GM19463 (cell line): ENCODE measurements around the gene PGP.
"Not testable (repeated sequence)": the region's sequence is repeated elsewhere in the genome, so short reads cannot be mapped to it uniquely, and the experiment has no call there.

Experiments
- ATAC-seq: cut with Tn5 transposase; IDR thresholded peaks from one replicate; pipeline ENCODE4 v1.9.1; 2021; ENCODE audit warnings: mild to moderate bottlenecking, moderate library complexity; ENCODE audit not compliant: unreplicated experiment

The PGP gene

GRCh38 chr16:2214719-2214968 is at the start of gene PGP:
Gene PGP (minus strand): TSS chr16:2214840. CDS start chr16:2214777, 63 bp downstream.
- ATAC-seq, result peak; percentile 89

- not testable (repeated sequence) for ATAC-seq
Observed at GRCh38 chr16:2263026-2263425, 48.4 kb upstream of the PGP start.

- ATAC-seq, result no peak
Observed at GRCh38 chr16:2260250-2260649, 45.6 kb upstream of the PGP start.

GRCh38 chr16:2258530-2258929 is 43.9 kb upstream of the PGP start:
- not testable (repeated sequence) for ATAC-seq

- no peak for ATAC-seq
Observed at GRCh38 chr16:2257726-2258125, 43.1 kb upstream of the PGP start.

GRCh38 chr16:2256531-2257140 is 42.0 kb upstream of the PGP start:
- no peak for ATAC-seq

GRCh38 chr16:2253293-2253692 is 38.7 kb upstream of the PGP start:
- ATAC-seq, result no peak

GRCh38 chr16:2252806-2253148 is 38.1 kb upstream of the PGP start:
- no peak for ATAC-seq

- peak; percentile 87 for ATAC-seq
Observed at GRCh38 chr16:2251296-2252111, 36.9 kb upstream of the PGP start, which contains the start of gene ECI1. Gene ECI1 (minus strand): TSS chr16:2251587. CDS start chr16:2251566, 21 bp downstream.

- no peak for ATAC-seq
Observed at GRCh38 chr16:2250652-2251295, 36.1 kb upstream of the PGP start.

GRCh38 chr16:2246301-2246885 is 31.8 kb upstream of the PGP start:
- no peak for ATAC-seq

- ATAC-seq, result no peak
Observed at GRCh38 chr16:2244926-2245795, 30.5 kb upstream of the PGP start.

- ATAC-seq, result no peak
Observed at GRCh38 chr16:2244301-2244700, 29.7 kb upstream of the PGP start.

- no peak for ATAC-seq
Observed at GRCh38 chr16:2243781-2244180, 29.1 kb upstream of the PGP start.

- no peak for ATAC-seq
Observed at GRCh38 chr16:2243031-2243528, 28.4 kb upstream of the PGP start.

- no peak for ATAC-seq
Observed at GRCh38 chr16:2242598-2242997, 28.0 kb upstream of the PGP start.

GRCh38 chr16:2240331-2240730 is 25.7 kb upstream of the PGP start:
- ATAC-seq, result not testable (repeated sequence)

GRCh38 chr16:2238838-2239675 is 24.4 kb upstream of the PGP start:
- no peak for ATAC-seq

- ATAC-seq, result no peak
Observed at GRCh38 chr16:2238150-2238837, 23.7 kb upstream of the PGP start.
